Activated CD8-positive, alpha-beta memory T cell treated with anti-CD3 and anti-CD28 coated beads for 4 hours (primary cell): ENCODE data around the gene ARMH2.

Experiments
- DNase-seq, 2 donors: peaks; one replicate each; pipeline ENCODE4 v3.0.0-alpha.2; 2020; ENCODE audit warnings: low read depth in 2 of 2

The ARMH2 gene

DNA sequence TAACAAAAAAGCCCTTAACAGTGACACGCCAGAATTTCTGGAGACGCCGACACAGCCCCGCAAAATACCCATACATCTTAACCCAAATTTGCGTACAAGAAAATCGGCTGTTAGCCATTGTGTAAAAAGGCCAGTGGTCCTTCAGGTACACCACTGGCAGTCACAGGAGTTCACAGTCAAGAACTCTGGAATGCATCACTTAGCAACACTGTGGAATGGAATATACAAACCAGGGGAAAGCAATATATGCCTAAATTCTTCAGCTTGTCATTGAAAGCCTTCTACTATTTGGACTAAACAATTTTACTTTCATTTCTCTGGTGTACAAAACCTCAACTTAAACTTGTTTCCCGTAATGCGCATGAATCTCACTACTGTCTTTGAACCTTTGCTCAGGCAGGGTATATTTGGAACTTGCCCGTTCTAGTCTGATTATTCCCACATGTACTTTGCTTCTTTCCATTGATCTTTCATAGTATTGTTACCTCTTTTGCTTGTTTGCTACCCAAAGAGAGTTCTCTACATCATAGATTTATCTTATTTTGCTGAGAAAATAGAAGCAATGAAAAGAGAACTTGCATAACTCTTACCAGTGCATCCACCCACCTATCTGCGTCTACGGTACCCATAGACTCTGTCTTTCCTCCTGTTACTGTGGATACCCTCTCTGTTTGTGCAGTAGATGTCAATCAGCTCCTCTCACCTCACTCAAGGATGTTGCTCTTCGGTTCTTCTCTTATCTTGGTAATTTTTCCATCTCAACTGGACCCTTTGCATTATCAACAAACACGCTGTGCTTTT, at the start of gene ARMH2:
TSS of gene ARMH2 (minus strand) at position 178 of the 801 bp plus-strand sequence. CDS start at position 118, 60 bp downstream.
- DNase-seq, result no peak

DNA sequence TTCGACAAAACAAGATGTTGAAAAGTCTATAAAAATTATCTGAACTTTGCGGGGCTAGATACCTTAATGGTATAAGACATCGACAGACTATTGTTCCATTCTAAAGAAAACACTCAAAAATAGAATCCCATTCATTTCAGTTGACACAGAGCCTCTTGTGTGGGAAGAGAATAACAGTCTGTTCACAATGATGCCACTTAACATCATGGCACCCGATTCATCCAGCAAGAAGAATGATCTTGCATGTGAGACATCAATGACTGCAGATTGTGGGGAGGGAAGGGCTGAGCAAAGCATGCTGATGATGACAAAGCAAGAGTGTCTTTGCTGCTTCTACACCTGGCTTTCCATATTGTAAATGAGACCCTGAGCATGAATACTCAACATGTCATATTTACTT, 49.7 kb upstream of the ARMH2 start:
- DNase-seq, result no peak

DNA sequence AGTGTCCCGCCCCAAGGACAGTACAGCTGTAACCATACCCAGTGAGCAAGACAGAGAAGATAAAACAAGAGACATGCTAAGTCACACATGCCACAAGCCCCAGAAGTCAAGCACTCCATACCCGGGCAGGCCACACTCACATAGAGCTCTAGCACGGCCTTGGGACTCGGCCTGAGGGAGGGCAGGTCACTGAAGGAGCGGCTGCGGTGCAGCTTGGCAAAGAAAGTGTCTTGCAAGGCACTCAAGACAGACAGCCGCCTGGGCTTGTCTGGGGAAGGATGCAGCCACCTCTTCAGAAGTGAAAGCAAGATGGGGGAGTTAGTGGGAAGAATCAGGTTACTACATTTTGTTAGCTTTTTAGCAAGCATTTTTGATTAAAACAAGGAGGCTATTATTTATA, 48.7 kb upstream of the ARMH2 start:
- DNase-seq, result no peak

DNA sequence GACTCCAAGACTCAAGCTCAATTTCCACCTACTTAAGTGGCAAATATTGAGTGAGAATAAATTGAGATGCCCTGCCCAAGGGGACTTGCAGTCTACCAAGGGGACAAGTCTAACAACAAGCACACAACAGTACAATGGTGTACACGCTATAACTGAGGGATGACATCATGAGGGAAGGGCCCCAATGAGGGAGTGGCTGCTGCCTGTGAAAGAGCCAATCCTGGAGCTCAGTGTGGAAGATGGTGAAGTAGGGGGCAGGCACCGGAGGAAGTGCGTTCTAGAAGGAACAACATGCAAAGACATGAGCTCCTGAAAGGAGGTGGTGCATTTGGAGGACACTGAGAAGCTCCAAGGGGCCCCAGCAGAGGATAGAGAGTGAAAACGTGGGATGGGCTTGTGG, 46.9 kb upstream of the ARMH2 start:
- DNase-seq, result no peak

DNA sequence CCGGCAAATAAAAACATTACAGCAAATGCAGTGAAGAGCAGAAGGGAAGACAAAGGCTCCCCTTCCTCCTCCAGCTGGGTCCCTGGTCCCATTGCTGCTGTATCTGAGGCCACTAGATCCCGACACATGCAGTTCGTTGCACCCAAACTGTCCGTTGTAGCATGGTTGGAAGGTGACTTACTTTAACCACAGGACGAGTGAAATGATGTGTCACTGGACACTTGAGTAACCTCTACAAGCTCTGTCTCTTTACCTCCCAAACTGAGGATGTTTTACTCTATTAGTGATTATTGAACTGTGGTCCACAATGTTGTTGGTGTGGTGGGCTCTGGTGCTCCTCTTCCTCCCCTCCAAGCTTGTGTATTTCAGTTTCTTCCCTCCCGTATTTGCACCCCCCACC, 46.2 kb upstream of the ARMH2 start:
- DNase-seq, result no peak

DNA sequence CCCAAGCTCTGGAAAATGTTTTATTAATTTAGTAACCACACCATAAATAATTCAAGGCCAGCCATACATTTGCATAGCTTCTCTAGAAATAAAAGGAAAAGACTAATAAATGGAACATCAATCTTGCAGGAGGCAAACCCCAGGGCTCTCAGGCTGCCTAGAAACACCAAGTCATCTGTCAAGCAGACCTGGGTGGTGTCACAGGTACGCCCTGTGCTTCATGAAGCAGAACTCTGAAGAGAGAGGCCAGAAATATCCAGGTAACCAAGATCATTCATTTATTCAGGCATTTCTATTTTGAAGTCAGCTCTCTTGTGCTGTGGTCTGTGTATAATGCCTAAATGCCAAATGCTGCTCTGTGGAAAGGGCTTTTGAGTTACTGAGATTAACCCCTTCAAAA, 45.3 kb upstream of the ARMH2 start:
- DNase-seq, result no peak

DNA sequence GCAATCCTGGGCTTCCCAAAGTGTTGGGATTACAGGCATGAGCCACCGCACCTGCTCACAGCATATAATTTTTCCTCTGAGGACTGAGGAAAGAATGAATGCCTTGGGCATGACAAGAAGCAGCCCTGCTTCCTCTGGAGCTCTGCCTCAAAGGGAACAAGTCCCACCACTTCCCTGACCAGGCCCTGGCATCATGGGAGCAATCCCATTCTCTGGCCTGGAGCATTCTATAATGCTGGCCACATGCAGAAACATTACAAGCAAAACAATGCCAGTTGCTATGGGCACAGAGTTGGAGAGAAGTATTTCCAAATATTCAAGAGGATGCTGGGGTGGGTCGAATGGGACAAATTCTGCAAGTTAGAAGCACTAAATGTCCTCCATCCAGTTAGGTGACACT, 41.5 kb upstream of the ARMH2 start:
- no peak for DNase-seq

DNA sequence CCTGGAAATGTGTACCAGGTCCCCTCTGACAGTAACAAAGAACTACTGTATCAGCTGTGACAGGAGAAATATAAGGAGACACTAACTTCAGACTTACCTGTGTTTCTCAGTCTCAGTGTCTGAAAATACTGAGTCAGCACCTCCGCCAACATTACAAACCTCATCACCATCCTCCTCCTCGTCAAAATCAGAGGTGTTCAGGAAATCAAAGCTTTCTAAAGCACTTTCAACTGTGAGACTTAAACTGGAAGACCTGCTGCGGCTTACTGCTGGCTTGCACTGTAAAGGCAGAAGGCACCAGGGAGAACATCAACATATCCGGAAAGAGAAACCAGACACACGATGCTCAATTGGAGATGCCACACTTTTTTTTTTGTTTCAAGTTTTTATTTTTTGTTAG, 40.3 kb upstream of the ARMH2 start:
- no peak for DNase-seq

DNA sequence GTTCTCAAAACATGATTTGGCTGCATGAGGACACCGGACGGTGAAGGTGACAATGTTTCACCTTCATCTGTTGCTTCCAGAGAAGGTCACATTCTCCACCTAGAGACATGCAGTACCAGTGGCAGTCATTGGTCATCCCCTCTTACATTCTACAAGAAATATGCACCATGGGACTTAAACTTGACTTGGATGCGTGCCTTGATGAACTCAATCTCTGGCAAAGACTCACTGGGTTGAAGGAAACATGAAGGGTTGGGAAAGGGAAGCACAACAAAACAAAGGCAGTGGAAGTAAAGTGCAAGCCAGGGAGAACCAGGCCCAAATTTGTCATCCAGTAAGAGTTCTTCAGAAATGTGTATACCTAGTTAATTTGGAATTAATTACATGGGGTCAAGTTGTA, 39.4 kb upstream of the ARMH2 start:
- no peak for DNase-seq

DNA sequence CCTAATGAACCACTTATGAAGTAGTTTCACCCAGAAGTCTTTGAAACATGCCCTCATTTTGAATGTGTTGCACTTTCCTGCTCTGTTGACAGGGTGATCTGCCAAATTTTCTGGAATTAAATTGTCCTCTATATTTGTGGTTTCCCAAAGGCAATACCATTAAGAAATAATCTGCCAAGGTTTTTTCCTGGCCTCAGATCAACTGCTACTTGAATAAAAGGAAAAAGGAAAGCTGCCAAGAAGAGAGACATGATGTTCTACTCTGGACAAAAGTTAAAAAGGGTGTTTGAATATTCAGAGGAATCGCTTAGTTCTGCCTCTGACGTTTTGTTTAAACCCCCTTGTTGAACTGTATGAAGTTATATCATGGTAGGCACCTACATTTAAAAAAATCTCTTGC, 37.4 kb upstream of the ARMH2 start:
- DNase-seq, result no peak

DNA sequence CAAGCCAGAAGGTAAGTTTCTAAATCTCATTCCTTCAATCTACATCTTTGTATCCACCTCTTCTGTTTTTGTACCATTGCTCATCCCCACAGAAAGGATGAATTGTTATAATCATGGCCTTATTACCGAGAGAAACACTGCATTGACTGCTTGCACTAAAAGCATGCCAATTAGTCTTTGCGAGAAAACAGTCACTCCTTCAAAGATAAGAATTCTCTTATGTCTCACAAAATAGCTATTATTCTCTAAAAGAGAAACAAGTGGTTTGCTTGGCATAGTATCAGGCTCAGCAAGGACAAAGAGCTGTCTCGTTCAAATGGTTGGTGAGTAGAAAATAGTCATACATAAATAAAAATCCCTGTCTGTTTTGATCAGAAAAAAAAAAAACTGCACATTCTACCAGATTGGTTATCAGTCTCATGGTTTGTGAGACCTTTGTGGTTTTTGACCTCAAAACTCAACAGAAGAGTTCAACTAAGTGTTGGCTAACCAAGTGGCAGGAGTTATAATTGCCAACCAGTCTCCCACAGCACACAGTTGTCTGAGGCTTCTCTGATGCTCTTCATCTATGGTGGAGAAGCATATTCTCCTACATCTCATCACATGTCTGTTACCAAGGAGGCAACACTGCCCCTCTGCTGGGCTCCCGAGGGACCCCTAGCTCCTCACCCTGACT, 35.1 kb upstream of the ARMH2 start:
- no peak for DNase-seq

DNA sequence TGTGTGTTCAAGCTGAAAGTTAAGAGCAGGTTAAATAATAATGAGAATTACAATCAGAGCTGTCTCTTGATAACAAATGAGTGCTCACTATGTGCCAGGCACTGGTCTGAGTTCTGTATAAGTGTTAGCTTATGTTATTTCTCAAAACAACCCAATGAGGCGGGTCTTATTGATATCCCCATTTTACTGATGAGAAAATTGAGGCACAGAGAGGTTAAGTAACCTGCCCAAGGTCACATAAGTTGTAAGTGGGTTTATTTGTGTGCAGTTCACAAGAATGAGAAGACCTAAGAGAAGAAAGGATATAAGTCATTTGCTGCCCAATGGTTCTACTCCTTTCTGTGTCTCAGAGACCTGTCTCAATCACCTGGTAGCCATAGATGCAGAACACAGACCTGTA, 34.1 kb upstream of the ARMH2 start:
- no peak for DNase-seq

DNA sequence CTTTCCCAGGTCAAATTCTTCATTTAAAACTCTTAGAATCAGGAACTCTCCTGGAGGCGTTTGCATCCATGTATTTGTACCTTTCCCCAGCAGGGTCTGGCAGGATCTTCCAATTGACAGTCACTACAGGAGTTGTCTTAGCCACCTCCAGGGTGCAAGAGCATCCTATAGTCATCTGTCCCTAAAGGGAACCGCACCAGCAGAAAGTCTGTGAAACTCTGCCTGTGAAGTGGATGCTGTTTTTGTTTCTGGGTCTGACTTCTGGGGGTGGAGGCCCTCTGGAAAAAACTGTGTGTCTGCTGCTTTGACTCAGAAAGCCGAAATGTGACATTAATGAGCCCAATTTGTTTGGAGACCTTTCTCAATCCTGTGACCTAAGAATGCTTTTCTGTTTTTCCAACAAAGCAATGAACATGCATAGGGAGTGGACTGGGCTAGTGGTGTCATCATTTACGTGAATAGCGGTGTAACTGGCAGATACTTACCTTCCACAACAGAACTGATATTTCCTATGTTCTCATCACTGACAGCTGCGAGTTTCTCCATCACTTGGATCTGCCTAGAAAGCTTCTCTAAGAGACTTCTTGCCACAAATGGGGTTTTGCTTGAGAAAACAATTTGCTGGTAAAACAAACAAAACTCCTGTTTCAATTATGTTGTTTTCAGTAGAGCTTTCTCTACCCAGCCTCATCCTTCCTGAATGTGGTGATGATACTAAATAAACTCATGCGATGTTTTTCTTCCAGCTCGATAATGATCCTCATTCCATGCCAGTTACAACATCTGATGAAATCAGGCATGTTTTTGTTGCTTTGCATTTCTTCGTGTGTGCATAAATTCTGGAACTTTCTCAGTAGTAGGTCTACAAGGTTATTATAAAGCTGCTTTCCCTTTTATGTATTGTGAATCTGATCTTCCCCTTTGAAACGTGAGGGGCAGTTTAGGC, 33.3 kb upstream of the ARMH2 start:
- no peak for DNase-seq

DNA sequence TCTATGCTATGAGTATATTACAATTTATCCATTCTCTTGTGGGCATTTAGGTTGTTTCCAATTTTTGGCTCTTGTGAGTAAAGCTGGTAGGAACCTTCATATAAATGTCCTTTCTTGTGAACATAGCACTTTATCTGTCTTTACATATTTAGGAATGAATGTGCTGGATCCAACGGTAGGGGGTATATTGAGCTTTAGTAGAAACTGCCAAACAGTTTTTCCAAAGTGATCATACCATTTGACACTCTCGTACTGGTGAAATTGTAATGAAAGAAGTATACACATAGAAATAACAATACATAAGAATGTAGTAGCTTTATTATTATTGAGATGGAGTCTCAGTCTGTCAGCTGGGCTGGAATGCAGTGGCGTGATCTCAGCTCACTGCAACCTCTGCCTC, 30.9 kb upstream of the ARMH2 start:
- DNase-seq, result no peak

DNA sequence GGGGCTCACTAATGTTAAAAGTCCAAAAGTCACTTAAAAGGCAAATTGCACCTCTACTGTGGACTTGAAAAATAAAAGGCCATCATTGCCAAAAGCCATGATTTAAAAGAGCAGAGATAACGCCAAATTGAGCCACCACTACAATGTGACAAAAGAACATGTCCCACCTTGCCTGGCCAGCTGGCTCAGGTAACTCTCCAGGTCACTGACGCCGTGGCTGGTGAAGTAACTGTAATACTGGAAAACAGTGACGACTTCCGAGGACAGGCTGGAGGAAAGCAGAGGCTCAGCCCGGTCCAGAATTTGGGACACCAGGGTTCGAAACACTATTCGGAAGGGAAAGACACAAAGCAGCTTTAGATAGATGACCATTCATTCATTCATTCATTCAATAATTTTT, 29.3 kb upstream of the ARMH2 start:
- DNase-seq, result no peak

DNA sequence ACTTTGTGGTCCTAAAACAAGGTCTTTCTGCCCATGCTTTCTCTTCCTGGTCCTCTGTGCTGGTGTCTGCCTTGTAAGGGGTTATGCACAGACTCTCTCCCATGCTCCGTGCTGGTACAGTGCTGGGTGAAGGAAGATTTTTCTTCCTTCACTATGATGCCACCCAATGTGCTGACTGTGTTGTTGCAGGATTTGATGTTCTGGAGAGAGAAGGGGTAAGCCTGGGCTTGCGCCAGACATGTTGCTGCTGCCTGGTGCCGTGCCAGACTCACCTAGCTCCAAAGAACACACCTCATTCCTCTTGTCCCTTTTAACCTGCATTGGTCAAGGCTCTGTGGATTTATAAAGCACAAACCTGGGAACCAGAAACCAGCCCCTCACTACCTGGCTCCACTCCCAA, 28.4 kb upstream of the ARMH2 start:
- no peak for DNase-seq

DNA sequence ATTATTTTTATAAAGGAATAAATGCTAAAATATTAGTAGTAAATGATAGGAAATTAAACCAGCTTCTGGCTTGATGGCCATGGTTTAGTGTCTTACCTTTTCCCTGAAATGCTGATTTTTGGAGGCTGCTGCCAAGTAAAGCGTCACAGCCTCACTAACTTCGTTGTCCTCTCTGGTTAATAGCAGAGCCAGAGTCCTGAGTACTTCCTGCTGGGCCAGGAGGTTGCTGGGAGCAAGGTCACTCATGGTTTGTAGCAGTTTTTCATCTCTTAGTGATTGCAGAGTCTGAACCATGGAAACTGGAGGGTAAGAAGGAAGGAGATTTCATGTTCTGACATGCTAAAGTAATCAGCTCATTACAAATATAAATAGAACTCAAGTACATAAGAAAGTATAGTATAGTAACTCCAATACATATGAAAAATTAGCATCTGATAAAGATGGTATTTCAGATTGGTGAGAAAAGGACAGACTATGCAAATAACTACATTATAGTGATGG, 26.5 kb upstream of the ARMH2 start:
- no peak for DNase-seq

DNA sequence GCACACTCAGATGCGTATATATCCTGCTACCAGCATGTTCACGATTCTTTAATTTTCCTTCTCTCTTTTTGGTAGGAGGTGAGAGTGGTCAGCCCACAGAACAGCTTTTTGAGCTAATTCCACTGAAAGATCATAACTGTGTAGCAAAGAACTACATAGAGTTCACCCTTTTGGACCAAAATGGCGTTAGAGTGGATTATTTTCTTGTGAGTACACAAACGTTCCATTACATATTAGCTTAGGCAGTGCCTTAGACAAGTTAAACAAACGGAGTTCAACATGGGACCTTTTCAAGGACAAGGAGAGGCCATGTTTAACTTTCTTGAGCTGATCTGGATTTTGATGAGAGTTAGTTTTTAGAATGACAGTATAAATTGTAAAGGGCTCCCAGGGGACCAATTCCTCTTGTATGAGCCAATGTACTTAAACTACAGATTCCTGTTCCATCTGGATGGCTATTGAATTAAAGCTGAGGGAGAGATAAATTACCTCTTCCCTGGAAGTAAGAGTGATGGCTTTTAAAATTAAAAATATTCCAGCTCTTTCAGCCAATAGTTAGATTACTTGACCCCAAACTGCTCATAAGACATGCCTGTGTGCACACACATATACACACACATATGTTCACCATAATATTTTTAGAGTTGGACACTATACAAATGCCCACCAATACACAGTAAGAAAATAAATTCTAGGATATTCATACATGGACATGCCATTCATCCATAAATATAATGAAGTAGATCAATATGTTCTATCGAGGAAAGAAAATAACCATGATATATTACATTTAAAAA, 25.6 kb upstream of the ARMH2 start:
- no peak for DNase-seq

DNA sequence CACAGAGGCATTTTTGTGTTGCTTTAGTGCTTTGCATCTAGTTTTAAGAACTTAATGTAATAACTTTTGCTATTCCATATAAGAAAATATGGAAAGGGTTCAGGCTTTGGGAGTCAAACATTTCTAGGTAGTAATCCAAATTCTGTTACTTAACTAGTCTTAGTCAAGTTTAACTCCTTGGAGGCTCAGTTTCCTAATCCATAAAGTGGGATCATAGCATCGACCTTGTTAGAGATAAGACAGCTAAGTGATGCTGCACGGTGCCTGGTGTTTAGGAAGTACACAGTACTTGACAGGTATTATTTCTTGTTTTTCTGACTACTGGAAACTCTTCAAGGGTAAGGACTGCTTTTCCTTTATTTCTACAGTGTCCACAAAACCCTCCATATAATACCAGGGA, 24.5 kb upstream of the ARMH2 start:
- no peak for DNase-seq

DNA sequence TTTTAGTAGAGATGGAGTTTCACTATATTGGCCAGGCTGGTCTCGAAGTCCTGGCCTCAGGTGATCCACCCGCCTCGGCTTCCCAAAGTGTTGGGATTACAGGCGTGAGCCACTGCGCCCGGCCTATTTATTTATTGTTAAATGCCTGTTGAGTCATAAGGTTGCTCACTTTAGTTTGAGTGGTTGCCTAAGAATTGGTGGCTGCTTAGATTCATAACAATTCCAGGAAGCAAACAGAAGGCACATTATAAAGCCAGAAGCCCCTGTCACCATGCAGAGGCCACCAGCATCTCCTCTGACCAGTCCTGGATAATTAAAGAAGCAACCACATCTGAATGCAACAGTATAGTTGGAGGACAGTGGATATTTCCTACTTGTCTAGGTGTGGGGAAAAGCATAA, 24.0 kb upstream of the ARMH2 start:
- DNase-seq, result no peak

DNA sequence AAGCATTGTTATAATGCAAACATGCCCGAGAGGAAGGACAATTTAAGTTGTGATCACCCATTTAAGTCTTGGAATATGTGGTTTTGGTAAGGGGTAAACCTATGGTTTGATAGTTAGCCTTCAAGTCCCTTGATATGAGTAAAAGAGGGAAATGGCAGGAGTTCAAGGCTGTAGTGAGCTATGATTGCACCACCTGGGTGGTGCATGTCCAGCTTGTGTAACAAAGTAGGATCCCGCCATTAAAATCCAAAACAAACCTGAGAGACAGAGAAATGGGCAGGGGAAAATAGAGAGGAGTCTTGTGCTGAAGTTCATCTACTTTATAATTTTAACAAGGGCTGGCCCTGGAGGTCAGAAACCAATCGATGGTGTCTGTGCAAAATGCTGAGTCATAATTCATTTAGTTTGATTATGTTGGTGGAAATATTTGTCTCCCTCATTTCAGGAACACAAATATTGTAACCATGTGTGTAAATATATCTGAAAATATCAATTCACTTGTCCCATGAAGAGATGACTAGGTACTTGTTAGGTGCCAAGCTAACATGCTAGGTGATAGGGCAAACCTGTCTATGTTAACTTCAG, 23.2 kb upstream of the ARMH2 start:
- no peak for DNase-seq
